GM12878 (cell line): ENCODE measurements around the gene ADGRG7. TPM values are rescaled to one million over a fixed set of nuclear protein-coding genes. Genes with fewer than 3 reads are reported as not detected.

Experiments
- BCL11A ChIP-seq: IDR thresholded peaks from 2 replicates; pipeline ENCODE4 v1.6.1; 2011; ENCODE audit warnings: low read depth, low read length
- FOS ChIP-seq: IDR thresholded peaks from 3 replicates; pipeline ENCODE4 v1.6.1; 2011; ENCODE audit warnings: borderline replicate concordance; ENCODE audit not compliant: insufficient read length; ENCODE audit errors: extremely low read depth
- GATAD2B ChIP-seq: fragments of 450-650 bp; conservative IDR thresholded peaks from 2 replicates; pipeline ENCODE4 v1.6.1; 2017; ENCODE audit warnings: low read depth, mild to moderate bottlenecking, moderate library complexity
- MYC ChIP-seq: IDR thresholded peaks from 2 replicates; pipeline ENCODE4 v1.6.1; 2011; ENCODE audit warnings: mild to moderate bottlenecking, low read length, moderate library complexity, inconsistent platforms; ENCODE audit not compliant: insufficient read depth, insufficient replicate concordance, insufficient read length, severe bottlenecking
- NFXL1 ChIP-seq: fragments of 450-650 bp; IDR thresholded peaks from 2 replicates; pipeline ENCODE4 v1.6.1; 2017; ENCODE audit warnings: antibody characterized with exemption, mild to moderate bottlenecking, borderline replicate concordance
- NR2C1 ChIP-seq: fragments of 450-650 bp; IDR thresholded peaks from 2 replicates; pipeline ENCODE4 v1.6.1; 2017; ENCODE audit warnings: antibody characterized with exemption, mild to moderate bottlenecking, moderate library complexity
- POU2F2 ChIP-seq: IDR thresholded peaks from 3 replicates; pipeline ENCODE4 v1.6.1; 2011; ENCODE audit warnings: low read depth, mild to moderate bottlenecking, low read length, borderline replicate concordance
- SP1 ChIP-seq: IDR thresholded peaks from one replicate; pipeline ENCODE4 v1.6.1; 2011; ENCODE audit warnings: low read depth, low read length
- TCF3 ChIP-seq: IDR thresholded peaks from 2 replicates; pipeline ENCODE4 v1.6.1; 2012; ENCODE audit warnings: low read depth, mild to moderate bottlenecking, low read length, borderline replicate concordance; ENCODE audit not compliant: insufficient read depth
- TCF7 ChIP-seq: IDR thresholded peaks from 2 replicates; pipeline ENCODE4 v1.6.1; 2014; ENCODE audit warnings: antibody characterized with exemption, borderline replicate concordance
- YBX1 ChIP-seq: fragments of 450-650 bp; IDR thresholded peaks from 2 replicates; pipeline ENCODE4 v1.6.1; 2016; ENCODE audit warnings: antibody characterized with exemption
- YY1 ChIP-seq: IDR thresholded peaks from 2 replicates; pipeline ENCODE4 v1.6.1; 2011; ENCODE audit warnings: low read depth, mild to moderate bottlenecking, low read length
- ZBTB33 ChIP-seq: fragments of 450-650 bp; IDR thresholded peaks from 2 replicates; pipeline ENCODE4 v1.6.1; 2017; ENCODE audit warnings: mild to moderate bottlenecking
- ZNF207 ChIP-seq: fragments of 450-650 bp; IDR thresholded peaks from 2 replicates; pipeline ENCODE4 v1.6.1; 2014; ENCODE audit warnings: antibody characterized with exemption, mild to moderate bottlenecking, borderline replicate concordance
- ZNF384 ChIP-seq: IDR thresholded peaks from 2 replicates; pipeline ENCODE4 v1.6.1; 2012; ENCODE audit warnings: low read depth, mild to moderate bottlenecking, low read length, improper control_type of control experiment, borderline replicate concordance
- polyA plus RNA-seq, 11 experiments: library from polyadenylated mRNA; depleted of rRNA in 4 of 11; unstranded in 6 of 11; stranded (reverse) in 5 of 11; fragments of >200 nt; fragmentation: Nextera tagmentation in 4 of 11; fragmentation: Illumina TruSeq in 1 of 11; extraction: Ambion mirVana in 4 of 11; extraction: Trizol in 1 of 11; gene quantifications; 1 replicate in 1 of 11; 2 replicates in 10 of 11; pipeline versions ENCODE4 v1.2.1 to v1.2.3, GENCODE V29; 2011 to 2016; ENCODE audit warnings: inconsistent platforms in 2 of 11, missing spikeins in 2 of 11, low read depth in 1 of 11
- total RNA-seq, 4 experiments: library from RNA; depleted of rRNA in 3 of 4; stranded (reverse); fragments of >200 nt in 3 of 4; fragmentation: Illumina TruSeq in 1 of 4; extraction: Trizol in 1 of 4; gene quantifications; 2 replicates each; pipeline versions ENCODE4 v1.2.1 to v1.2.3, GENCODE V29; 2013 to 2021
- TF ChIP-seq, protein P1 (sequence below): fragments of 150-350 bp; IDR thresholded peaks from 2 replicates; pipeline ENCODE4 v1.6.1; 2014; ENCODE audit warnings: mild to moderate bottlenecking, low read depth, low read length
- TF ChIP-seq, protein P2 (sequence below): IDR thresholded peaks from 2 replicates; pipeline ENCODE4 v1.6.1; 2012; ENCODE audit warnings: low read length, inconsistent platforms
- TF ChIP-seq, protein P3 (sequence below): fragments of 450-650 bp; IDR thresholded peaks from 2 replicates; pipeline ENCODE4 v1.6.1; 2018; ENCODE audit warnings: mild to moderate bottlenecking, low read depth, moderate library complexity; ENCODE audit not compliant: partially characterized antibody

Gene ADGRG7
- total and polyA plus RNA-seq, 10 of the 15 experiments (the other 5 are each of a cell fraction or from before 2014, with no cell fraction given): 0.02 to 0.21 (median 0.14) TPM; not detected in 7

DNA sequence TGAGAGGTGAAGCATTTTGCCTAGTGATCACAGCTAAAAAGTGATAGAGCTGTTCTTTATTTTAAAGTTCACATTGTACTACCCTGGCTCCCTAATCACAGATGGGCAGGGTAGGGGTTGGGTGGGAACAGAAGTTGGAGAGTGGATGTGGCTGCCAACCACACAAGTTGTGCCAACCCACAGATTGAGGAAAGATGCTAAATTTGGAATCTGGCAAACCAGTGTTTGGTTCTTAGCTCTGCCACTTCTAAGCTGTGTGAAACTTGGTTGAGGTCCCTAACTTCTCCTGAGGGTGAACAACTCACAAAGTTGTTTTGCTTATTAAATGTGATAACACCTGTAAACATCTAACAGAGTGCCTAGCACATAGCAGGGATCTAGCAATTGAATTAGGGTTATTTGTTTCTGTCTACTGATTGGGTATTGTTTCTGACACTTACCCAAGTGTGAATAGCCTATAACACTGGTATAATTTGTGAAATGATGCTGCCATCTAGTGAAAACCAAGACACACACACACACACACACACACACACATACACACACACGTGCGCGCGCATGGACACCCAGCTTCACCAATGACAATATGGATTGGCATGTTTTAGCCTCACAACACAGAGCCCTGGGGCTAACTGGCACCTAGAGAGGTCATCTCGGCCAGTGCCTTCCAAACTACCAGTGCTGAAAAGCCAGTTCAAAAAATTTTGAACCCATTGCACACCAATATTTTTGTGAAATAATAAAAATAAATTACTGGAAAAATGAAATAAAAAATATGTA is 25.3 kb downstream of the ADGRG7 start (continued):
- TF ChIP-seq MYC (no peak), NFXL1 (no peak), TCF3 (no peak), GATAD2B (no peak), YBX1 (no peak), FOS (no peak), ZBTB33 (peak; percentile 88; the same call in 1 of the 2 replicates), POU2F2 (no peak), TCF7 (no peak), SP1 (no peak), ZNF384 (no peak), YY1 (0 out of 2 replicates have a peak, but pooled peaks have one; percentile 27), ZNF207 (no peak), BCL11A (no peak), NR2C1 (no peak)
- TF ChIP-seq, protein P1, sequence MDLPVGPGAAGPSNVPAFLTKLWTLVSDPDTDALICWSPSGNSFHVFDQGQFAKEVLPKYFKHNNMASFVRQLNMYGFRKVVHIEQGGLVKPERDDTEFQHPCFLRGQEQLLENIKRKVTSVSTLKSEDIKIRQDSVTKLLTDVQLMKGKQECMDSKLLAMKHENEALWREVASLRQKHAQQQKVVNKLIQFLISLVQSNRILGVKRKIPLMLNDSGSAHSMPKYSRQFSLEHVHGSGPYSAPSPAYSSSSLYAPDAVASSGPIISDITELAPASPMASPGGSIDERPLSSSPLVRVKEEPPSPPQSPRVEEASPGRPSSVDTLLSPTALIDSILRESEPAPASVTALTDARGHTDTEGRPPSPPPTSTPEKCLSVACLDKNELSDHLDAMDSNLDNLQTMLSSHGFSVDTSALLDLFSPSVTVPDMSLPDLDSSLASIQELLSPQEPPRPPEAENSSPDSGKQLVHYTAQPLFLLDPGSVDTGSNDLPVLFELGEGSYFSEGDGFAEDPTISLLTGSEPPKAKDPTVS: no peak
- TF ChIP-seq, protein P2, sequence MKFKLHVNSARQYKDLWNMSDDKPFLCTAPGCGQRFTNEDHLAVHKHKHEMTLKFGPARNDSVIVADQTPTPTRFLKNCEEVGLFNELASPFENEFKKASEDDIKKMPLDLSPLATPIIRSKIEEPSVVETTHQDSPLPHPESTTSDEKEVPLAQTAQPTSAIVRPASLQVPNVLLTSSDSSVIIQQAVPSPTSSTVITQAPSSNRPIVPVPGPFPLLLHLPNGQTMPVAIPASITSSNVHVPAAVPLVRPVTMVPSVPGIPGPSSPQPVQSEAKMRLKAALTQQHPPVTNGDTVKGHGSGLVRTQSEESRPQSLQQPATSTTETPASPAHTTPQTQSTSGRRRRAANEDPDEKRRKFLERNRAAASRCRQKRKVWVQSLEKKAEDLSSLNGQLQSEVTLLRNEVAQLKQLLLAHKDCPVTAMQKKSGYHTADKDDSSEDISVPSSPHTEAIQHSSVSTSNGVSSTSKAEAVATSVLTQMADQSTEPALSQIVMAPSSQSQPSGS: no peak
- TF ChIP-seq, protein P3, sequence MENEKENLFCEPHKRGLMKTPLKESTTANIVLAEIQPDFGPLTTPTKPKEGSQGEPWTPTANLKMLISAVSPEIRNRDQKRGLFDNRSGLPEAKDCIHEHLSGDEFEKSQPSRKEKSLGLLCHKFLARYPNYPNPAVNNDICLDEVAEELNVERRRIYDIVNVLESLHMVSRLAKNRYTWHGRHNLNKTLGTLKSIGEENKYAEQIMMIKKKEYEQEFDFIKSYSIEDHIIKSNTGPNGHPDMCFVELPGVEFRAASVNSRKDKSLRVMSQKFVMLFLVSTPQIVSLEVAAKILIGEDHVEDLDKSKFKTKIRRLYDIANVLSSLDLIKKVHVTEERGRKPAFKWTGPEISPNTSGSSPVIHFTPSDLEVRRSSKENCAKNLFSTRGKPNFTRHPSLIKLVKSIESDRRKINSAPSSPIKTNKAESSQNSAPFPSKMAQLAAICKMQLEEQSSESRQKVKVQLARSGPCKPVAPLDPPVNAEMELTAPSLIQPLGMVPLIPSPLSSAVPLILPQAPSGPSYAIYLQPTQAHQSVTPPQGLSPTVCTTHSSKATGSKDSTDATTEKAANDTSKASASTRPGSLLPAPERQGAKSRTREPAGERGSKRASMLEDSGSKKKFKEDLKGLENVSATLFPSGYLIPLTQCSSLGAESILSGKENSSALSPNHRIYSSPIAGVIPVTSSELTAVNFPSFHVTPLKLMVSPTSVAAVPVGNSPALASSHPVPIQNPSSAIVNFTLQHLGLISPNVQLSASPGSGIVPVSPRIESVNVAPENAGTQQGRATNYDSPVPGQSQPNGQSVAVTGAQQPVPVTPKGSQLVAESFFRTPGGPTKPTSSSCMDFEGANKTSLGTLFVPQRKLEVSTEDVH: no peak
